22Rv1 (cell line): ENCODE results near the gene TCL1A.

Experiments
- CTCF ChIP-seq: fragments of 450-650 bp; IDR thresholded peaks from 2 replicates; pipeline ENCODE4 v1.5.1; 2017; ENCODE audit warnings: mild to moderate bottlenecking
- ZFX ChIP-seq: fragments of 450-650 bp; IDR thresholded peaks from 2 replicates; pipeline ENCODE4 v1.6.1; 2017; ENCODE audit warnings: antibody characterized with exemption, borderline replicate concordance

DNA sequence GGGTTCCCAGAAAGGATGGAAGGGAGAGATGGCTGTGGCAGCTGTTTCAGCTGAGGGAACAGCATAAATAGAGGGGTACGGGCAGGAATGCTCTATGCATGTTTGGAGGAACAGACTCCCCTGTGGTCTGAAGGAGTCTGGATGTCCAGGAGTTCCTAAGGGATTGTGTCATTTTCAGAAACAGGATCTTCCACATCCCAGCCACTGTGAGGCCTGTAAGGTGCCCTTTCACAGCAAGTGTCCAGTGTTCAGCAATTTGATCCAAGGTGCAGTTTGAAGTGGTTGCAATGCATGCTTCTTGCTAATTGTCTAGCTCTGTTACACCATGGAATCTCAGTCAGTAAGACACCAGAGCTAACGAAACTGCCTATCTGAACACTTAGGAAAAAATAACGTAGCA is 46.7 kb upstream of the TCL1A start:
- no peak for TF ChIP-seq CTCF
- TF ChIP-seq ZFX: no peak
